Measurements from ENCODE around the gene PMP22. TPM values are rescaled to one million over a fixed set of nuclear protein-coding genes. Genes with fewer than 3 reads are reported as not detected.
"Not testable (repeated sequence)": the region's sequence is repeated elsewhere in the genome, so short reads cannot be mapped to it uniquely, and the experiment has no call there.

The PMP22 gene
- polyA plus RNA-seq, 4 donors: 62.0 to 89.4 (median 78.8) TPM

DNA sequence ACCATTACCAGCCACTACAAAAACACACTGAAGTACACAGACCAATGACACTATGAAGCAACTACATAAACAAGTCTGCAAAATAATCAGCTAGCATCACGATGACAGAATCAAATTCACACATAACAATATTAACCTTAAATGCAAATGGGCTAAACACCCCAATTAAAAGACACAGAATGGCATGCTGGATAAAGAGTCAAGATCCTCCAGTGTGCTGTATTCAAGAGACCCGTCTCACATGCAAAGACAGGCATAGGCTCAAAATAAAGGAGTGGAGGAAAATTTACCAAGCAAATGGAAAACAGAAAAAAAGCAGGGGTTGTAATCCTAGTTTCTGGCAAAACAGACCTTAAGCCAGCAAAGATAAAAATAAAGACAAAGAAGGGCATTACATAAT, 64.6 kb downstream of the PMP22 start:
- not testable (repeated sequence) for H3K27ac ChIP-seq (ENCODE audit: low read depth in 1 of 3, low read length in 2 of 3); H3K36me3 ChIP-seq (ENCODE audit: control insufficient read depth in 3 of 3, insufficient read depth in 2 of 3, low read depth in 1 of 3, low read length in 3 of 3); DNase-seq; H3K27me3 ChIP-seq (ENCODE audit: control insufficient read depth in 3 of 3, insufficient read depth in 3 of 3, low read length in 3 of 3); H3K4me1 ChIP-seq (ENCODE audit: control insufficient read depth in 3 of 3, insufficient read depth in 2 of 3, low read depth in 1 of 3, low read length in 2 of 3); H3K9me3 ChIP-seq (ENCODE audit: control insufficient read depth in 2 of 2, insufficient read depth in 1 of 2, low read depth in 1 of 2, low read length in 1 of 2); H3K4me3 ChIP-seq (ENCODE audit: low read depth in 1 of 3, low read length in 3 of 3); FAIRE-seq
- WGBS, 3 donors: 87 to 94% (median 90%) methylated on average over 2 of the region's 2 CpGs

DNA sequence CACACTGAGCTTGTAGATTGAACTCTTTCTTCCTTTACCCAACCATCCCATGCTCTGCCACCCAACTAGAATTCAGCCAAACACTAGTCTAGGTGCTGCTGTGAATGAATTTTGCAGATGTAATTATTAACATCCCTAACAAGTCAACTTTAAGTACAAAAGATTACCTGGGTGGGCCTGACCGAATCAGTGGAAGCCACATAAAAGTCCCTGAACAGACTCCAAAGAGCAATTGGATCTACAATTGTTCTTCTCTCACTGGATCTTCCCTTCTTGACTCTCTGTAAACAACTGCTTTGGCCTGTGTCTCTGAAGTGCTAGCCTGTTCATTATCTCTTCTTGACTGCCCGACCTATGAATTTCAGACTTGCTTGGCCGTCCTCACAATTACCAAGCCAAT, 67.9 kb downstream of the PMP22 start:
- FAIRE-seq: no peak
- H3K9me3 ChIP-seq (ENCODE audit: control insufficient read depth in 2 of 2, insufficient read depth in 1 of 2, low read depth in 1 of 2, low read length in 1 of 2): peaks cover 0 to 8% of the 10 kb centered on the region in 2 donors
- peaks cover 0 to 3% (median 0%) of the 10 kb centered on the region in 3 donors for H3K27me3 ChIP-seq (ENCODE audit: control insufficient read depth in 3 of 3, insufficient read depth in 3 of 3, low read length in 3 of 3)
- no peaks in the 10 kb centered on the region for H3K36me3 ChIP-seq (ENCODE audit: control insufficient read depth in 3 of 3, insufficient read depth in 2 of 3, low read depth in 1 of 3, low read length in 3 of 3)
- H3K4me3 ChIP-seq (ENCODE audit: low read depth in 1 of 3, low read length in 3 of 3): no peak overlapping the region
- H3K27ac ChIP-seq (ENCODE audit: low read depth in 1 of 3, low read length in 2 of 3): no peak overlapping the region
- DNase-seq: no peak
- no peaks in the 10 kb centered on the region for H3K4me1 ChIP-seq (ENCODE audit: control insufficient read depth in 3 of 3, insufficient read depth in 2 of 3, low read depth in 1 of 3, low read length in 2 of 3)
- 93 to 94% (median 94%) methylated on average over 3 of the region's 3 CpGs for WGBS, 3 donors

DNA sequence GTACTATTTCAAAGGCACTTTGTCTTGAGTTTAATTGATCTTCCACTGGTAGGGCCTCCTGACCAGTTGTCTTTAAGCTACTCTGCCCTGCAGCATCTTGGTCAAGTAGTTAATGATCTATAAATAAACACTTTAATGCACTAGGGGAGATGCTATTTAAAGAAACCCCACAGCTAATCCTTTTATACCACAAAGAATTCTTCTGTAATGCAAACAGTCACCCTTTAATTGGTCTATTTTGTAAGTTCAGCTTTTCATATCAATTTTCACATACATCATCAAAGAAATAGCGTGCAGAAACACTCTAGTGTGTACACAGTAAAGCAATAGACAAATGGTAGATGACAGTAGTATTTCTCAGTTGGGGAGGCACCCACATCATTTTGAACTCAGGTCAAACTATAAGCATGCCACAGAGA, 70.3 kb downstream of the PMP22 start:
- H3K27ac ChIP-seq (ENCODE audit: low read depth in 1 of 3, low read length in 2 of 3): no peak overlapping the region
- DNase-seq (no peak), FAIRE-seq (no peak)
- peaks cover 0 to 3% (median 0%) of the 10 kb centered on the region in 3 donors for H3K27me3 ChIP-seq (ENCODE audit: control insufficient read depth in 3 of 3, insufficient read depth in 3 of 3, low read length in 3 of 3)
- WGBS, 3 donors: 45 to 59% (median 46%) methylated on average over 1 of the region's 1 CpG
- peaks cover 0 to 8% of the 10 kb centered on the region in 2 donors for H3K9me3 ChIP-seq (ENCODE audit: control insufficient read depth in 2 of 2, insufficient read depth in 1 of 2, low read depth in 1 of 2, low read length in 1 of 2)
- H3K4me1 ChIP-seq (ENCODE audit: control insufficient read depth in 3 of 3, insufficient read depth in 2 of 3, low read depth in 1 of 3, low read length in 2 of 3): no peaks in the 10 kb centered on the region
- no peak overlapping the region for H3K4me3 ChIP-seq (ENCODE audit: low read depth in 1 of 3, low read length in 3 of 3)
- no peaks in the 10 kb centered on the region for H3K36me3 ChIP-seq (ENCODE audit: control insufficient read depth in 3 of 3, insufficient read depth in 2 of 3, low read depth in 1 of 3, low read length in 3 of 3)

DNA sequence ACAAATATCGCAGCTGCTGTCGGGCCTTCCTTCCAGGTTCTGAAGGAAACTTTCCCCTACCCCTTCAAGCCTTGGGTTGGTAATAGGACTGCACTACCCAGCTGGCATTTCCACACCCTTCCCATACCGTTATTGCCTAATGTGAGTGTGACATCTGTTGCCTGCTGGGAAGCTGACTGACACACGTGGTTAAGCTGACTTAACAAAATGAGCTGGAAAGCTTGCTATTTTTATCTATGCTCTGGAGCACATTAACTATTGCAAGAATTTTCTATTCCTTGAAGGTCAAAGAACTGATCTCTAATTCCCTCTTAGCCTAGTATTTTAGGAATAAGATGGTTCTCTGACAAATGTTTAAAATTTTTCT, 79.5 kb downstream of the PMP22 start:
- Histone ChIP-seq H3K4me1 (ENCODE audit: control insufficient read depth in 3 of 3, insufficient read depth in 2 of 3, low read depth in 1 of 3, low read length in 2 of 3) (no peaks in the 10 kb centered on the region), H3K27ac (ENCODE audit: low read depth in 1 of 3, low read length in 2 of 3) (no peak overlapping the region), H3K27me3 (ENCODE audit: control insufficient read depth in 3 of 3, insufficient read depth in 3 of 3, low read length in 3 of 3) (no peaks in the 10 kb centered on the region), H3K9me3 (ENCODE audit: control insufficient read depth in 2 of 2, insufficient read depth in 1 of 2, low read depth in 1 of 2, low read length in 1 of 2) (no peaks in the 10 kb centered on the region), H3K4me3 (ENCODE audit: low read depth in 1 of 3, low read length in 3 of 3) (no peak overlapping the region), H3K36me3 (ENCODE audit: control insufficient read depth in 3 of 3, insufficient read depth in 2 of 3, low read depth in 1 of 3, low read length in 3 of 3) (no peaks in the 10 kb centered on the region)
- DNase-seq (no peak), FAIRE-seq (no peak)
- 24 to 31% (median 26%) methylated on average over 4 of the region's 4 CpGs for WGBS, 3 donors

DNA sequence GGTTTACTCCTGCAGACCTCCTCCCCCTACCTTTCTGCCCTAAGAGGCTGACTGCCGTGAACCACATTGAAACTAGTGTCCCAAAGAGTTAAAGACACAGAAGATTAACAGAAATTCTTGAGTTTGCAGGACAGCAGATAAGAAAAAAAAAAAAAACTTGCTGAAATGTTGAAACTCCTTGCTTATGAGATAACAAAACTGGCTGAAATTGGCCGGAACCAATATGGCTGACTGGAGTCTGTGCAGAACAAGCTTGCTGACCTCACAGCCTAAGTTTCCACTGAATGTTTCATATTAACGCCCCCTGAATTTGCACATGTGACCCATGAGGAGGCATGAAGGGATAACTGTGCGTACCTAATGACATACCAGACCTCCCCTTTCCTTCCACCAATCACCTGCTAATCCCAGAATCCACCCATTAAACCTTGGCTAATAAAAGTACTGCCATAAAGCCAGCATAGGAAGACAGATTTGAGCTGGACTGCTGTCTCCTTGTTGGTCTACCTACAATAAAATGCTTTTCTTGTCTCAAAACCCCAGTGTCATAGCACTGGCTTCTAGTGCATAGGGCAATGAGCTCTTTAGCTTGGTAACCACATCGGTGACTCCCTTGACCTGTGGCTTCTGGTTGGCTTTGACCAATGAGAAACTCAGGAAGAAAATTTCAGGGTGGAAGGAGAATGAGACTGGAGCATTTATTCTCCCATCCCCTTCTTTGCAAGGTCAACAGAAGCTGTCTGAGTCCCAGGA, 80.1 kb downstream of the PMP22 start:
- no peaks in the 10 kb centered on the region for H3K4me1 ChIP-seq (ENCODE audit: control insufficient read depth in 3 of 3, insufficient read depth in 2 of 3, low read depth in 1 of 3, low read length in 2 of 3)
- H3K36me3 ChIP-seq (ENCODE audit: control insufficient read depth in 3 of 3, insufficient read depth in 2 of 3, low read depth in 1 of 3, low read length in 3 of 3): no peaks in the 10 kb centered on the region
- WGBS, 3 donors: 69 to 79% (median 74%) methylated on average over 5 of the region's 5 CpGs
- H3K4me3 ChIP-seq (ENCODE audit: low read depth in 1 of 3, low read length in 3 of 3): no peak overlapping the region
- FAIRE-seq (no peak), DNase-seq (no peak)
- H3K27me3 ChIP-seq (ENCODE audit: control insufficient read depth in 3 of 3, insufficient read depth in 3 of 3, low read length in 3 of 3): no peaks in the 10 kb centered on the region
- no peaks in the 10 kb centered on the region for H3K9me3 ChIP-seq (ENCODE audit: control insufficient read depth in 2 of 2, insufficient read depth in 1 of 2, low read depth in 1 of 2, low read length in 1 of 2)
- no peak overlapping the region for H3K27ac ChIP-seq (ENCODE audit: low read depth in 1 of 3, low read length in 2 of 3)

DNA sequence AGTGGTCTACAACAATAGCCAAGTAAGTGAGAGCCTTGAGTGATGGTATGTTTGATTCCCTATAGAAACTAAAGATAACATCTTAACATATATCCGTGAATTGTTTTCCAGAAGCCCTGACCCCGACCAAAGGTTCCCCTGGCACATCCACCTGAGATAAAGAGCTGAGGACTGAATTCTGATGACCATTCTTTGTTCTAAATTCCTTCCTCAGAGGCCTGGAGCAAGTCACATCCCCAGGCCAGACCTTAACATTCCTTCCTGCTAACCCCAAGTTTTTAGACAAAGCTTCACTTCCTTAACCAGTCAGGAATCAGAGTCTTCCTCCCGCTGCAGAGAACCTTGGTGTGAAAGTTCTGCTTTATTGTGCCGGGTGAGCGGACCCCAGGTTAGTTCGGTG, 83.3 kb downstream of the PMP22 start:
- Histone ChIP-seq H3K27ac (ENCODE audit: low read depth in 1 of 3, low read length in 2 of 3) (no peak overlapping the region), H3K4me1 (ENCODE audit: control insufficient read depth in 3 of 3, insufficient read depth in 2 of 3, low read depth in 1 of 3, low read length in 2 of 3) (no peaks in the 10 kb centered on the region), H3K4me3 (ENCODE audit: low read depth in 1 of 3, low read length in 3 of 3) (no peak overlapping the region), H3K9me3 (ENCODE audit: control insufficient read depth in 2 of 2, insufficient read depth in 1 of 2, low read depth in 1 of 2, low read length in 1 of 2) (no peaks in the 10 kb centered on the region), H3K36me3 (ENCODE audit: control insufficient read depth in 3 of 3, insufficient read depth in 2 of 3, low read depth in 1 of 3, low read length in 3 of 3) (no peaks in the 10 kb centered on the region), H3K27me3 (ENCODE audit: control insufficient read depth in 3 of 3, insufficient read depth in 3 of 3, low read length in 3 of 3) (no peaks in the 10 kb centered on the region)
- WGBS, 3 donors: 65 to 77% (median 72%) methylated on average over 6 of the region's 6 CpGs
- no peak for DNase-seq
- FAIRE-seq: no peak

DNA sequence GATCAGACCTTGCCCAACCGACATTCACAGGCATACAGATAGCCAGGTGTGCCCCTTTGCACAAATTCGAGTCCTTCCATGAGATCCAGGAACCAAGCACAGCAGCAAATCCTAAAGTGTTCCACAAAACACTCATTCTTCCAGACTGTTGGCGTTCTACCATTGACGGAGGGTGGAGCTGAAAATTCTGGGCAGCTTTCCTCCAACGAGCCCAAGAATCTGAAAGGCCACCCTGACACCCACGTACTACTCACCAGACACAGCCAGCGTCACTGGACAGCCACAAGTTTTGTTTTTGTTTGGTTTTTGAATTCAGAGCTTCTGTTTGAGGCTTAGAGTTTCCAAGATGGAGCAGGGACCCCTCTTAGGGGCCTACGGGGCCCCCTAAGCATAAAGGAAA, 83.8 kb downstream of the PMP22 start:
- Histone ChIP-seq H3K27me3 (ENCODE audit: control insufficient read depth in 3 of 3, insufficient read depth in 3 of 3, low read length in 3 of 3) (no peaks in the 10 kb centered on the region), H3K27ac (ENCODE audit: low read depth in 1 of 3, low read length in 2 of 3) (no peak overlapping the region), H3K4me3 (ENCODE audit: low read depth in 1 of 3, low read length in 3 of 3) (no peak overlapping the region), H3K4me1 (ENCODE audit: control insufficient read depth in 3 of 3, insufficient read depth in 2 of 3, low read depth in 1 of 3, low read length in 2 of 3) (no peaks in the 10 kb centered on the region), H3K9me3 (ENCODE audit: control insufficient read depth in 2 of 2, insufficient read depth in 1 of 2, low read depth in 1 of 2, low read length in 1 of 2) (no peaks in the 10 kb centered on the region), H3K36me3 (ENCODE audit: control insufficient read depth in 3 of 3, insufficient read depth in 2 of 3, low read depth in 1 of 3, low read length in 3 of 3) (no peaks in the 10 kb centered on the region)
- no peak for FAIRE-seq
- no peak for DNase-seq
- 79 to 83% (median 81%) methylated on average over 8 of the region's 8 CpGs for whole genome bisulfite sequencing, 3 donors

DNA sequence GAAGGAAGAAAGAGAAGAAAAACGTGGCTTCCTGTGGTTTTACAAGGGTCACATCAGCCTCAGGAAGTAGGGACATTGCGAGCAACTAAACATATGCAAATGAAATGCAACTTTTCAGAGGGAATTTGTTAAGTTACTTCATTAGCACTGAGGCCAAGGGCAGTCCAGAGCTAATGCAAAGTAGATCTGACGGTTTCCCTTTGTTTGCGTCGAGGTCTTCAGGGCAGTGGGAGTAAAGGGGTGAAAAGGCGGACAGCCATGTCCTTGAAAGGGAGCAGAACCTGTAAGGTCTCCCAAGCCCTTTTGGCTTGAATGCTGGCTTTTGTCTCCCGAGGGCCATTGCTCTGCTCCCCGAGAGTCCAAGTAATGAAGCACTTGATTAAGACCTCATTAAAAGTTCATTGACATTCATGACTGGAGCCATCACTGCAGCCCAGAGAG, 85.0 kb downstream of the PMP22 start:
- DNase-seq: no peak
- no peaks in the 10 kb centered on the region for H3K36me3 ChIP-seq (ENCODE audit: control insufficient read depth in 3 of 3, insufficient read depth in 2 of 3, low read depth in 1 of 3, low read length in 3 of 3)
- no peak overlapping the region for H3K27ac ChIP-seq (ENCODE audit: low read depth in 1 of 3, low read length in 2 of 3)
- H3K9me3 ChIP-seq (ENCODE audit: control insufficient read depth in 2 of 2, insufficient read depth in 1 of 2, low read depth in 1 of 2, low read length in 1 of 2): no peaks in the 10 kb centered on the region
- 74 to 79% (median 75%) methylated on average over 8 of the region's 8 CpGs for WGBS, 3 donors
- H3K4me1 ChIP-seq (ENCODE audit: control insufficient read depth in 3 of 3, insufficient read depth in 2 of 3, low read depth in 1 of 3, low read length in 2 of 3): no peaks in the 10 kb centered on the region
- no peak overlapping the region for H3K4me3 ChIP-seq (ENCODE audit: low read depth in 1 of 3, low read length in 3 of 3)
- no peak for FAIRE-seq
- no peaks in the 10 kb centered on the region for H3K27me3 ChIP-seq (ENCODE audit: control insufficient read depth in 3 of 3, insufficient read depth in 3 of 3, low read length in 3 of 3)

Measured in small intestine (tissue), 7 donors.